IPS-18a (cell line): ENCODE data around the gene TMCC1.
A peak's percentile ranks its signal among the peaks of the same experiment; 100 is the strongest.

Experiments used
- H3K27ac ChIP-seq: one replicate; pipeline ENCODE4 v1.5.1; 2013; ENCODE audit warnings: low read length
- H3K27me3 ChIP-seq: one replicate; pipeline ENCODE4 v1.6.1; 2013; ENCODE audit warnings: mild to moderate bottlenecking, low read length; ENCODE audit not compliant: control insufficient read depth, insufficient read depth
- H3K36me3 ChIP-seq: one replicate; pipeline ENCODE4 v1.6.1; 2013; ENCODE audit warnings: low read depth, low read length; ENCODE audit not compliant: control insufficient read depth
- H3K4me1 ChIP-seq: one replicate; pipeline ENCODE4 v1.6.1; 2013; ENCODE audit warnings: low read depth, low read length; ENCODE audit not compliant: control insufficient read depth
- H3K4me3 ChIP-seq: one replicate; pipeline ENCODE4 v1.5.1; 2013; ENCODE audit warnings: low read length
- H3K9ac ChIP-seq: one replicate; pipeline ENCODE4 v1.6.1; 2013; ENCODE audit warnings: mild to moderate bottlenecking, low read length, moderate library complexity
- H3K9me3 ChIP-seq: one replicate; pipeline ENCODE4 v1.6.1; 2013; ENCODE audit warnings: low read depth, low read length; ENCODE audit not compliant: control insufficient read depth

Gene TMCC1

GRCh38 chr3:129794311-129795185 is 99.0 kb downstream of the TMCC1 start:
- Histone ChIP-seq H3K9ac (peak overlapping the region; percentile 28), H3K4me3 (peak overlapping the region; percentile 34), H3K27ac (no peak overlapping the region), H3K9me3 (no peaks in the 10 kb centered on the region), H3K4me1 (peaks cover 33% of the 10 kb centered on the region), H3K36me3 (no peaks in the 10 kb centered on the region), H3K27me3 (no peaks in the 10 kb centered on the region)

GRCh38 chr3:129793942-129794310 is 99.6 kb downstream of the TMCC1 start:
- H3K9me3 ChIP-seq: no peaks in the 10 kb centered on the region
- no peak overlapping the region for H3K27ac ChIP-seq
- no peaks in the 10 kb centered on the region for H3K36me3 ChIP-seq
- H3K9ac ChIP-seq: peak overlapping the region; percentile 28
- peaks cover 33% of the 10 kb centered on the region for H3K4me1 ChIP-seq
- no peaks in the 10 kb centered on the region for H3K27me3 ChIP-seq
- H3K4me3 ChIP-seq: peak overlapping the region; percentile 34

GRCh38 chr3:129793319-129793718 is 100.2 kb downstream of the TMCC1 start:
- Histone ChIP-seq H3K9ac (no peak overlapping the region), H3K27me3 (no peaks in the 10 kb centered on the region), H3K27ac (no peak overlapping the region), H3K4me3 (peak overlapping the region; percentile 34), H3K36me3 (no peaks in the 10 kb centered on the region), H3K9me3 (no peaks in the 10 kb centered on the region), H3K4me1 (peaks cover 33% of the 10 kb centered on the region)

GRCh38 chr3:129783470-129783869 is 110.0 kb downstream of the TMCC1 start:
- Histone ChIP-seq H3K27ac (no peak overlapping the region), H3K9ac (no peak overlapping the region), H3K4me3 (no peak overlapping the region), H3K4me1 (no peaks in the 10 kb centered on the region), H3K9me3 (no peaks in the 10 kb centered on the region), H3K36me3 (no peaks in the 10 kb centered on the region), H3K27me3 (no peaks in the 10 kb centered on the region)

- H3K4me3 ChIP-seq: no peak overlapping the region
- no peaks in the 10 kb centered on the region for H3K27me3 ChIP-seq
- H3K9me3 ChIP-seq: no peaks in the 10 kb centered on the region
- peaks cover 9% of the 10 kb centered on the region for H3K4me1 ChIP-seq
- no peaks in the 10 kb centered on the region for H3K36me3 ChIP-seq
- H3K9ac ChIP-seq: no peak overlapping the region
- no peak overlapping the region for H3K27ac ChIP-seq
These were observed 114.6 kb downstream of the TMCC1 start for GRCh38 chr3:129778871-129779270.

GRCh38 chr3:129777806-129778205 is 115.7 kb downstream of the TMCC1 start:
- Histone ChIP-seq H3K4me3 (no peak overlapping the region), H3K27ac (no peak overlapping the region), H3K36me3 (no peaks in the 10 kb centered on the region), H3K9ac (no peak overlapping the region), H3K9me3 (no peaks in the 10 kb centered on the region), H3K4me1 (peaks cover 9% of the 10 kb centered on the region), H3K27me3 (no peaks in the 10 kb centered on the region)

- Histone ChIP-seq H3K4me1 (peaks cover 9% of the 10 kb centered on the region), H3K27me3 (no peaks in the 10 kb centered on the region), H3K9me3 (no peaks in the 10 kb centered on the region), H3K9ac (no peak overlapping the region), H3K36me3 (no peaks in the 10 kb centered on the region), H3K27ac (no peak overlapping the region), H3K4me3 (no peak overlapping the region)
These were observed 117.6 kb downstream of the TMCC1 start for GRCh38 chr3:129775870-129776269.

- Histone ChIP-seq H3K4me1 (peaks cover 9% of the 10 kb centered on the region), H3K36me3 (no peaks in the 10 kb centered on the region), H3K9me3 (no peaks in the 10 kb centered on the region), H3K27ac (no peak overlapping the region), H3K27me3 (no peaks in the 10 kb centered on the region), H3K9ac (no peak overlapping the region), H3K4me3 (no peak overlapping the region)
These were observed 119.5 kb downstream of the TMCC1 start for GRCh38 chr3:129773691-129774663.

- H3K36me3 ChIP-seq: no peaks in the 10 kb centered on the region
These were observed 122.9 kb downstream of the TMCC1 start for GRCh38 chr3:129770604-129771003.

GRCh38 chr3:129769616-129770015 is 123.9 kb downstream of the TMCC1 start:
- Histone ChIP-seq H3K27ac (no peak overlapping the region), H3K36me3 (no peaks in the 10 kb centered on the region), H3K4me3 (no peak overlapping the region), H3K9me3 (no peaks in the 10 kb centered on the region), H3K27me3 (no peaks in the 10 kb centered on the region), H3K4me1 (no peaks in the 10 kb centered on the region), H3K9ac (no peak overlapping the region)

More at GRCh38 chr3:129770604-129771003, 122.9 kb downstream of the TMCC1 start:
- H3K27me3 ChIP-seq: no peaks in the 10 kb centered on the region
- H3K9me3 ChIP-seq: no peaks in the 10 kb centered on the region
- H3K9ac ChIP-seq: no peak overlapping the region
- H3K4me3 ChIP-seq: no peak overlapping the region
- H3K27ac ChIP-seq: no peak overlapping the region
- no peaks in the 10 kb centered on the region for H3K4me1 ChIP-seq

- Histone ChIP-seq H3K9me3 (no peaks in the 10 kb centered on the region), H3K9ac (no peak overlapping the region), H3K4me1 (no peaks in the 10 kb centered on the region), H3K36me3 (no peaks in the 10 kb centered on the region), H3K27ac (no peak overlapping the region), H3K4me3 (no peak overlapping the region), H3K27me3 (no peaks in the 10 kb centered on the region)
These were observed 124.8 kb downstream of the TMCC1 start for GRCh38 chr3:129768728-129769127.
